Kidney (tissue), 14 donors: ENCODE results near the gene NDUFS2. TPM values are rescaled to one million over a fixed set of nuclear protein-coding genes. Genes with fewer than 3 reads are reported as not detected.

Source experiments
- DNase-seq, 5 donors: peaks; one replicate each; pipeline ENCODE4 v3.0.0-alpha.2; 2013 to 2020
- FAIRE-seq: peaks from 2 replicates; lab custom pipeline; 2012; peaks lifted over from hg19 to GRCh38; lab: Jason Lieb, UNC
- H3K27ac ChIP-seq, 2 donors: one replicate each; pipeline ENCODE4 v1.7.0; 2013; ENCODE audit warnings: low read depth in 2 of 2, low read length in 2 of 2, inconsistent platforms in 1 of 2
- H3K27me3 ChIP-seq: one replicate; pipeline ENCODE4 v1.7.1; 2013; ENCODE audit warnings: low read length, inconsistent platforms; ENCODE audit not compliant: control insufficient read depth, insufficient read depth
- H3K36me3 ChIP-seq, 3 donors: one replicate each; pipeline versions ENCODE4 v1.7.0 to v1.7.1; 2013; ENCODE audit warnings: low read length in 3 of 3, control low read depth in 1 of 3, inconsistent platforms in 1 of 3; ENCODE audit not compliant: insufficient read depth in 3 of 3, control insufficient read depth in 2 of 3
- H3K4me1 ChIP-seq, 3 donors: one replicate each; pipeline versions ENCODE4 v1.7.0 to v1.7.1; 2013; ENCODE audit warnings: low read length in 3 of 3, inconsistent platforms in 1 of 3, low read depth in 1 of 3; ENCODE audit not compliant: control insufficient read depth in 2 of 3, insufficient read depth in 2 of 3
- H3K4me3 ChIP-seq, 3 donors: one replicate each; pipeline versions ENCODE4 v1.7.0 to v1.8.1; 2013; ENCODE audit warnings: low read length in 3 of 3, control low read depth in 1 of 3, inconsistent platforms in 1 of 3
- H3K9ac ChIP-seq, 3 donors: one replicate each; pipeline versions ENCODE4 v1.7.0 to v1.7.1; 2013; ENCODE audit warnings: low read length in 3 of 3, control low read depth in 1 of 3, inconsistent platforms in 1 of 3
- H3K9me3 ChIP-seq, 3 donors: one replicate each; pipeline versions ENCODE4 v1.7.0 to v1.7.1; 2013; ENCODE audit warnings: low read length in 3 of 3, control low read depth in 1 of 3, inconsistent platforms in 1 of 3; ENCODE audit not compliant: control insufficient read depth in 2 of 3, insufficient read depth in 1 of 3
- CTCF ChIP-seq: IDR thresholded peaks from 3 replicates; pipeline ENCODE4 v1.5.1; 2012; ENCODE audit warnings: mild to moderate bottlenecking, moderate library complexity, borderline replicate concordance; ENCODE audit not compliant: insufficient read depth; ENCODE audit errors: extremely low read depth
- intact Hi-C: fragments of 100-400 bp; cut with DNase I; formaldehyde crosslinking; loops from one replicate; pipeline ENCODE4 v1.11.1; 2022
- polyA plus RNA-seq: library from polyadenylated mRNA; stranded (reverse); fragments of 350-450 nt; fragmentation: Illumina TruSeq; extraction: RNeasy Lipid Tissue Mini Kit (QIAGEN cat#74804); gene quantifications from one replicate; pipeline ENCODE4 v1.2.3, GENCODE V29; 2014; ENCODE audit warnings: low read depth, low replicate concordance; ENCODE audit not compliant: insufficient read depth
- total RNA-seq: library from RNA; stranded (reverse); fragmentation: NEBNext Ultra II Directional; extraction: Animal tissue kit (Norgen Biotek cat#: 25700); gene quantifications from one replicate; pipeline ENCODE4 v1.2.1, GENCODE V29; 2021
- donor health status: control.
- donor health status: control.
- donor health status: control.
- donor health status: control.
- donor health status: control.
- donor health status: DM: yes; HTN: yes; CAD: no.
- donor health status: Normal renal cell carcinoma (clear cell type).

The NDUFS2 gene
- total and polyA plus RNA-seq, 2 donors from 2014 or later, result 92.7 to 197 TPM

DNA sequence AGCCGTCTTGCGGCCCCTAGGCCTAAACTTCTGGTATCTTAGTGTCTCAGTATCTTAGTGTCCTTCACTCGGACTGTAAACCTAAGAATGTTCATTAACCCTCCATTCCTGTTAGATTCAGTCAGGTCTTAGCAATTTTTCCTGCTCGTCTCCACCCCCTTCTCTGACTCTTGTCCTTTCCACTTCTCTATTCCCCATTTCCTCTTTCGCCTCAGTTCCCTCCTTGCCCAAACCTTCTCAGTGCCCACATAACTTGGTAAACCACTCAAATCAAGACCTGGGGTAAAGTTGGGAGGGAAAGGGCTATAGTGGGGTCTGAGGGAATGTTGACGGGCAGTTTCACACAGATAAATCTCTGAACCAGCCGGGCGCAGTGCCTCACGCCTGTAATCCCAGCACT is 12.2 kb downstream of the NDUFS2 start:
- peaks cover 0 to 6% (median 1%) of the 10 kb centered on the region in 3 donors for H3K4me1 ChIP-seq
- H3K36me3 ChIP-seq, result peaks cover 17 to 42% (median 29%) of the 10 kb centered on the region in 3 donors
- H3K9ac ChIP-seq, result no peak overlapping the region
- no peak overlapping the region for H3K27ac ChIP-seq
- H3K4me3 ChIP-seq, result no peak overlapping the region
- FAIRE-seq, result no peak
- no peaks in the 10 kb centered on the region for H3K27me3 ChIP-seq
- no peaks in the 10 kb centered on the region for H3K9me3 ChIP-seq
- DNase-seq, result peak in 1 of 5 donors; percentile 23
- no peak for TF ChIP-seq CTCF
- intact Hi-C loops, result loop anchor here (10.0 kb wide), 1 partner anchor 160 kb away; no protein-coding TSS in a partner anchor

DNA sequence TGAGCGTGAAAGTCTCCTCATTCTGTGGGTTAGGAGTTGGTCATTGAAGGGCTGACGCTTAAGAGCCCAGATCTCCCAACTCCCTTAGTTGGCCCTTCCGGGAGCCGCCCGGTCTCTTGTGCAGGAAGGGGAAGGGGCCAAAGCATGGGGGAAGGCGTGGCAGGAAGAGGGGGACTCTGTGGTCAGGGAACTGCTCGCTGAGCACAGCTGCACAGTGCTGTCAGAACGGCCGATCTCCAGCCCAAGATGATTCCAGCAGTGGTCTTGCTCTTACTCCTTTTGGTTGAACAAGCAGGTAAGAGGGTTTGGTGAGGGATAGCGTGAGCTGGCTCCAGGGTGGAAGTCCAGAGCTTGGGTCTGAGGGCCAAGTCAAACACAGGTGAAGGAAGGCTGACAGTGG is 12.9 kb downstream of the NDUFS2 start, which contains the start of gene FCER1G:
FCER1G (plus strand) TSS at position 220 of the 400 bp plus-strand sequence; CDS start at position 247, 27 bp downstream.
- H3K9me3 ChIP-seq, result no peaks in the 10 kb centered on the region
- no peak for TF ChIP-seq CTCF
- H3K4me3 ChIP-seq, result no peak within 1 kb of the TSS
- peaks cover 0 to 10% (median 4%) of the 10 kb centered on the region in 3 donors for H3K4me1 ChIP-seq
- H3K27ac ChIP-seq, result peak within 1 kb of the TSS in 1 of 2 donors; percentile 56
- no peaks in the 10 kb centered on the region for H3K27me3 ChIP-seq
- no peak within 1 kb of the TSS for H3K9ac ChIP-seq
- DNase-seq (peak in 1 of 5 donors; percentile 77), FAIRE-seq (no peak)
- intact Hi-C loops, result loop anchor here (10.0 kb wide), 1 partner anchor 160 kb away; no protein-coding TSS in a partner anchor
- peaks cover 16 to 36% (median 29%) of the 10 kb centered on the region in 3 donors for H3K36me3 ChIP-seq

DNA sequence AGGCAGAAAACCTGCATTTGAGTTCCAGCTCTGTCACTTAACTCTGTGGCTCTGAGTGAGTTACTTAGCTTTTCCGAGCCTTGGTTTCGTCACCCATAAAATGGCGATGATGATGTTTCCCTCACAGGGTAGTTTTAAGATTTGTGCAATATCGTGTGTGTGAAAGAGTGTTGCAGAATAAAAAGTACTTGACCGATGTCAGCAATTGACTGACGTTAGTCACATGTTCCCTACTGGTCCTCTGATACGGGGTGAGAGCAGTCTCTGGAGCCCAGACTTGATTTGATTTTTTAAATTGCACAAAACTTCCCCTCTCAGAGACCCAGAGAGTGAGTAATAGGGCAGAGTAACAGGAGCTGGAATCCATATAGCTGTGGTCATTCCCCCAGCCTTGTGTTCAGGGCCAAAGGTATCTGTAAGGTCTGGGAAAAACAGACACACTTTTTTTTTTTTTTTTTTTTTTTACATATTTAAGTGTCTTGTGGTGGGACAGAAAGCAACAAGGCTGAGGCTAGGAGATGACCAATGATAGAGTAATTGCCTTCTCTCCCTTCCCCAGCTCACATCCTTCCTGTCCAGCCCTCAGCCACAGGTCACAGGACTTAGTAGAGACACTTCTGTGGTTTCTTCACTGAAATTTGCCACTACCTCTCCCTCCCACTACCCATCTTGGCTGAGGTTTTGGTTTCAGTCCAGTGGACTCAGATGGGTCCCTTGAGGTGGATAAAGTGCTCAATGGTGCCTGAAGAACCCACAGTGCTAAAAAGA is 15.0 kb downstream of the NDUFS2 start:
- H3K4me3 ChIP-seq, result peak overlapping the region in 1 of 3 donors; percentile 47
- H3K4me1 ChIP-seq, result peaks cover 0 to 10% (median 4%) of the 10 kb centered on the region in 3 donors
- peak in 1 of 5 donors; percentile 7 for DNase-seq

More for the DNA sequence above, 15.0 kb downstream of the NDUFS2 start:
- Histone ChIP-seq H3K9me3 (no peaks in the 10 kb centered on the region), H3K36me3 (peaks cover 11 to 21% (median 19%) of the 10 kb centered on the region in 3 donors), H3K27me3 (no peaks in the 10 kb centered on the region), H3K27ac (peak overlapping the region; percentile 55 to 87), H3K9ac (peak overlapping the region in 1 of 3 donors; percentile 36)
- no peak for FAIRE-seq
- intact Hi-C loops, result loop anchor here (10.0 kb wide), 1 partner anchor 158 kb away; no protein-coding TSS in a partner anchor
- TF ChIP-seq CTCF, result no peak
